T47D (cell line): ENCODE data around the gene KAZN.

ENCODE experiments used
- DNase-seq, 2 experiments: peaks; one replicate each; pipeline versions ENCODE4 v3.0.0 to v3.0.0-alpha.2; 2011 to 2012; ENCODE audit warnings: low read depth in 1 of 2, low spot score in 1 of 2
- JUND ChIP-seq: IDR thresholded peaks from 2 replicates; pipeline ENCODE4 v1.6.1; 2012; ENCODE audit warnings: low read depth
- in situ Hi-C: cut with HindIII; loops from 2 replicates; pipeline ENCODE4 v1.10.0; 2016; ENCODE audit warnings: low sequenced_read_pairs, low pct_unique_long_range_greater_than_20kb

Gene KAZN

DNA sequence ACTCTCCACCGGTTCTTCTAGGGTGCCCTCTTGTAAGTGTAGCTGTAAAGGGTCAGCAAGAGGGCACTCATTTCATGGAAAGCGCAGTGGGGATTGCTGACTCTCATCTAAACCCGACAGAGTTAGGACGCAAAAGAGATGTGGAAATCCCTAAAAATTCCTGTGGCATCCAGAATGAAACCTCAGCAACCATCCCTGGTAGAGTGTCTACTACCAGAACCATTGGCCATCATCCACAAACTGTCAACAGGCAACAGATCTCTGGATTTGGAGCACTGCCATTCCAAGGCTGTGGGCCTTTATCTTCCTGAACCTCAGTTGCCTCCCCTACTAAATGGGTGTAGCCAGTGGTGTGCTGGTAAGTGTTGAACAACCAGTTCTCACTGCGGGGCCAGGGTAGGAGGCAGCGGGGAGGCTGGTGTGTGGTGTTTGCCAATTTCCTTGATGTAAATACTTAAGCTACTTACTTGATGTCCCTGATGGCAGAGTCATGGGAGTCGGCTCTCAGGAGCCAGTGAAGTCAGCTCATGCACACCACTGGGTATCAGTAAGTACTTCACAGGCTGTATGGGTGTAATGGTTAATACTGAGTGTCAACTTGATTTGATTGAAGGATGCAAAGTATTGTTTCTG is 195.8 kb downstream of the KAZN start:
- in situ Hi-C loops = no loop called here
- DNase-seq = no peak
- no peak for TF ChIP-seq JUND

DNA sequence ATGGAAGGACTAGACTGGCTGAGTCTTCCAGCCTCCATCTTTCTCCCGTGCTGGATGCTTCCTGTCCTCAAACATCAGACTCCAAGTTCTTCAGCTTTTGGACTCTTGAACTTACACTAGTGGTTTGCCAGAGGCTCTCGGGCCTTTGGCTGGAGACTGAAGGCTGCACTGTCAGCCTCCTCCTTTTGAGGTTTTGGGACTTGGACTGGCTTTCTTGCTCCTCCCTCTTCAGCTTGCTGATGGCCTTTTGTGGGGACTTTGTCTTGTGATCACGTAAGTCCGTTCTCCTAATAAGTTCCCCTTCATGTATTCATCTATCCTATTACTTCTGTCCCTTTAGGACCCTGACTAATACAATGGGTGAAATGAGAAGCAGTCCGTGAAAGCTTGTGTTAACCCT is 196.4 kb downstream of the KAZN start:
- DNase-seq = no peak
- in situ Hi-C loops = no loop called here
- TF ChIP-seq JUND = no peak

DNA sequence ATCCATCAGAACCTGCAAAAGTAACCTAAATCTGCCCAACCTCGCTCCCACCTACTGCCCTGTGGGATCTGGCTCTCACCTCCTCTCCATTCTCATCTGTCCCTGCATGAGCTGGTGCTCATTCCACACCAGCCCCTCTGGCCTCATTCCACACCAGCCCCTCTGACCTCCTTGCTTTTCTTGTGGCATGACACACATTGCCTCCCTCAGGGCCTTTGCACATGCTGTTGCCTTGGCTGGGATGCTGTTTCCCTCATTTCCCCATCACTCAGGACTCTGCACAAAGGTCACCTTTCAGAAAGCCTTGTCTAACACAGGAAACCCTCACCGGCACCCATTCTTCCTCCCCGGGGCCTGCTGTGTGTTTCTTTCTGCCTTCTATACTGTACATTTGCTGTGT is 197.1 kb downstream of the KAZN start:
- in situ Hi-C loops = no loop called here
- no peak for DNase-seq
- no peak for TF ChIP-seq JUND

DNA sequence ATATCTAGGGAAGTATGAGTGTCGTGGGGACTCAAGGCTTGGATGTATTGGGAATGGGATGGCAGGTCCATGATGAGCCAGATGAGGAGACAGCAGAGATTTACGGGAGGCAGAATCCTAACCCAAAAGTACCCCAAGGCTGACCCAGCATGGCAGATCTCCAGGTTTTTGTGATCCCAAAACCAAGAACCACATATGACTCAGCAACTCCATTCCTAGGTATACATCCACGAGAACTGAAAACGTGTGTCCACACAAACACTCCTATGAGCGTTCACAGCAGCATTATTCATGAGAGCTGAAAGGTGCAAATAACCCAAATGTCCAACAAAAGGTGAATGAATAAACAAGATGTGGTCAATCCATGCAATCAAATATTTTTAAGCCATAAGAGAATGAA is 201.5 kb downstream of the KAZN start:
- DNase-seq = no peak
- TF ChIP-seq JUND = no peak
- in situ Hi-C loops = no loop called here

DNA sequence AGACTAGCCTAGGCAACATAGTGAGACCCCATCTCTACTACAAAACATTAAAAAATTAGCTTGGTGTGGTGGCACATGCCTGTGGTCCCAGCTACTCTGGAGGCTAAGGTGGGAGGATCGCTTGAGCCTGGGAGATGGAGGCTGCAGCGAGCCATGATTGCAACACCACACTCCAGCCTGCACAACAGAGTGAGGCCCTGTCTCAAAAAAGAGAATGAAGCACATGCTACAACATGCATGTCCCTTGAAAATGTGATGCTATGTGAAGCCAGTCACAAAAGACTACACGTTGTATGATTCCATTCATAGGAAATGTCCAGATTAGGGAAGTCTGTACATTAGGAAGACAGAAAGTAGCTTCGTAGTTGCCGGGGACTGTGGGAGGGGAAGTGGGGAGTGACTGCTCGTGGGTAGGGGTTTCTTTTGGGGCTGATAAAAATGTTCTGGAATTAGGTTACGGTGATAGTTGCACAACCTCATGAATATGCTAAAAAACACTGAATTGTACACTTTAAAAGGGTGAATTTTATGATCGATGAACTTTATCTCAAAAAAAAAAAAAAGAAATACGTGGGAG is 202.1 kb downstream of the KAZN start:
- TF ChIP-seq JUND = no peak

DNA sequence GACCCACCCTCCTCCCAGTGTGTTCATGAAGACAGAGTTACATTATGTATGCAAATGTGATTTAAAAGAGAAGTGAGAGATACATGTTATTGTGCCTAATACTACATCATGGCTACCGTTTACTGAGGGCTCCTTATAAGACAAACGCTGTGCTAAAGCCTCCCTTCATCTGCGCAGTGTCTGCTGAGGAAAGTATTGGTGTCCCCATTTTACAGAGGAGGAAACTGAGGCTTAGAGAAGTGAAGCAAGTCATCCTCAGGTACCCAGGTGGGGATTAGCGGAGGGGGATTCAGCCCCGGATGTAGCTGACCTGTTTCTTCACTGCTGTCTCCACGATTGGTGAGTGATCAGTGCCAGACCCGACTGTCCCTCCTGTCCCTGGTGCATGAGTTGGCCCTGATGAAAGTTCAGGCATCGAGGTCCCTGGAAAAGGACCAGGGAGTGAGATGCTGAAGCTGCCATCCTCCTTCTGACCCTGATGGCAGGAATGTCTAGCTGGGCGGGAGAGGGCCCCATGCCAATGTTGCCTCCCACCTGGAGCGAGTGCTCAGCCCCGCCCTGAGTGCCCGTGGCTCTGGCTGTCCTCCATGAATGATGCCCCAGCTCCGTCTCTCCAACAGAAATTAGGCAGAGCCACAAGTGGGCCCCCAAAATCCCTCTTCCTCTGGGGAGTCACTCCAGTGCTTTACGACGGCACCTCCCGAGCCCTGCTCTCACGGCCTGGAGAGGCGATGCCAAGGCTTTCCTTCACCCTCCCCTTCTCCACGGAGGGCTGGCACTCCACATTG is 204.7 kb downstream of the KAZN start:
- TF ChIP-seq JUND = no peak
- in situ Hi-C loops = no loop called here
- DNase-seq = no peak

More for the DNA sequence above, 202.1 kb downstream of the KAZN start:
- in situ Hi-C loops = no loop called here
- DNase-seq = no peak

DNA sequence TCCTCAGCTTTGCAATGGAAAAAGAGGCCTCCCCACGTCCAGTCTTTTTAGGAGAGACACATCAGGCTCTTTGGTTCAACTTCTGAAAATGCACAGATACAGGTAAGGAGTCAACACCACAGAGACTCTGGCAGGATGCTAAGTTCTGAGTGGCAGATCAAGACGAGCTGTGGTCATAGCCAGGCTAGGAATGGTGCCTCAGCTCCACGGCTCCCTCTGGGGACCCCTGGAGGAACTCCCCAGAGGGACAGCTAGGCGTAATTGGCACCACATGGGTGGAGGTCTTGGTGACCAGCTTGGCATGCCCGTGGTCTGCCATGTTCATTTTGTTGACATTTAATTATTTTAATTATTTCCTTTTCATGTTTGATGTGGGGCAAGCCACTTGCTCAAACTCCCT is 206.1 kb downstream of the KAZN start:
- in situ Hi-C loops = no loop called here
- TF ChIP-seq JUND = no peak
- DNase-seq = no peak

DNA sequence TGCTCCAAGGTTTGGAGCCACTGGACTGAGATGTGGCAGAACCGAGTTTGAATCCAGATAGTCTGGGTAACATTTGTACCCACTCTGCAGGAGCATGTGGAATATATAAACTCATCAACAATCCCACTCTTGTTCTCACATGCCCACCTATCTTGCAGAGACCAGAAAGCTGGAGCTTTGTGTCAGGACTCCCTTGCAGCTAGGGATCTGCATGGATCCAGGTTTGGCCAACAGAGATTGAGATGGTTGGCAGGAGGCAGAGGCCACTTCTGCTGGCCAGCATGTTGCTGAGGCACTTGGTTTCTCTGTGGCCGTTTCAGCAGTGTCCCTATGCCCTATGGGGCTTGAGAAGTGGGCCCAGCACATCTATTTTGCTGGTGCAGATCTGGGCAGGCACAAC is 208.3 kb downstream of the KAZN start:
- TF ChIP-seq JUND = no peak
- in situ Hi-C loops = no loop called here
- DNase-seq = no peak

DNA sequence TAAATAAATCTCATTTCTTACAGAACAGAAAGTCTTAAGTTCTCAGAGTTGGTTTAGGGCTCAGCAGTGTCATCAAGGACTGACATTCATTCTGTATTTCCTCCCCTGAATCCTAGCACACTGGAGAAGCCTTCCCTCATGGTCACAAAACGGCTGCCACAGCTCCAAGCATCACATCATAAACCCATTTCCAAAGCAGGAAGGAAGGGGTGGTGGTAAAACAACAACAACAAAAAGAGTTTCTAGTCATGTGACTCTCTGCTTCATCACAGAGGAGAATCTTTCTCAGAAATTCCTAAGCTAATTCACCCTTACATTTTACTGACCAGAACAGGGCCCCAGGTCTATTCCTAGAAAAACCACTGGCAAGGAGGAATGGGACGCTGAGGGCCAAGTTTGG is 210.3 kb downstream of the KAZN start:
- no peak for DNase-seq
- no peak for TF ChIP-seq JUND
- in situ Hi-C loops = no loop called here

DNA sequence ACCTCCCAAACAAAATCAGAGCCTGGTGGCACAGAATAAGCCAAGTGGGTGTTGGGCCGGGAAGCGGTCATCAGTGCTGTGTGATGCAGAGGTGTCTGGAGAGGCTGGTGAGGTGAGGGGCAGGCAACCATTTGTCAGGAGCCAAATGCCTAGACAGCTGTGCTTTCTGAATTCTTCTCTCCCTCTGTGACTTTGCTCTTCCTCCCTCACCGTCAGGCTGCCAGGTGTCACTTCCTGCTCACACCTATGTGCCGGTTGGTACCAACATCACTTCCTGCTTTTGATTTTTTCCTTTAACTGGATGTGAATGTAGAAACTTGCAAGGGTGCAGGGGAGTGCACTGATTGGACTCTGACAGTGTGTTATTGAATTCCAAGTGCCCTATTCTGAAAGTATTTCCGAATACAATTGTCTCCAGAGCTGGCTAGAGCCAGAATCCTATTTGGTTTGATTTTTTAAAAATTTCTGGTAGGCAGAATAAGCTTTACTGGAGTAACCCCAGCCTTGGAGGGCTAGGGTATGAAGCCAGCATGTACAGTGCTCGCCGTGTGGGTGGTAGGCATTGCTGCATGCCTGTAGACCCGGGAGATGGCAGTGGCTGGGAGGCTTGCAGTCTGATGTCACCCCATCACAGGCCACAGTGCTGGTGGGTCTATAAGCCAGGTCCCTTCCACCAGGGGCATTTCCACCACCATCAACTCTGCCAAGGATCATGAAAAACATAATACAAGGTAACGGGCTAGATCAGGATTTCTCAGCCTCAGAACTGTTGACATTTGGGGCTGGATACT is 210.9 kb downstream of the KAZN start:
- TF ChIP-seq JUND = no peak
- in situ Hi-C loops = no loop called here
- no peak for DNase-seq

DNA sequence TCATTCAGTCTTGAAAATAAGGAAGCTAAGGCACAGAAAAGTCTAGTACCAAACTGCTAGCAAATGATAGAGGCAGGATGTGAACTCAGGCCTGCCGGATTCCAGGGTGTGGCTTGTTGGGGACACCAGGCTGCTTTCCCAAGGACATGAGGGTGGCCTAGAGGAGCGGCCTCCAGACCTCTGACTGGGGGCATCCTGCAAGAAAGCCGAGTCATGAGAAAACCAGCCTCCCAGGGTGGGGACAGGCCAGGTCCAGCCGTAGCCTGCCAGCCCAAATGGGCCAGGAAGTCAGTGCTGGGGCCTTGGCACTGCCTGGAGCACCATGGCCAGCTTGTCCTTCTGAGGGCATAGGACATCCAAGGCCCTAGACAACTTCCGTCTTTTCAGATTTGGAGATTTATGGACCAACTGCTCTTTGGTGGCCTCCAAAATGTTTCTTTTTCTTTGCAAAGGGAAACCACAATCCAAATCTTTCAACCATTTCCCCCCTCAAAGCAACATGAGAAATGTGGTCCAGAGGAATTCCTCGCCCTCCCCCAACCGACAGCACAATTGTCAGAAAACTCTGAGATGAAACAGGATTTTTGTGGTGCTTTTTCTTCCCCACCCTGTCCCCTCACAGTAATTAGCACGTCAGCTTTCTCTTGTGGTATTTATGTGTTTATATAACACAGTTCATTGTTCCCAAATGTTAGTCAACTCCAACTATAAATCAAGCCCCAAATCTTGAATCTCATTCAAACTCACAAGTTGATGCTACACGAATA is 212.3 kb downstream of the KAZN start:
- no peak for TF ChIP-seq JUND
- in situ Hi-C loops = no loop called here
- no peak for DNase-seq

DNA sequence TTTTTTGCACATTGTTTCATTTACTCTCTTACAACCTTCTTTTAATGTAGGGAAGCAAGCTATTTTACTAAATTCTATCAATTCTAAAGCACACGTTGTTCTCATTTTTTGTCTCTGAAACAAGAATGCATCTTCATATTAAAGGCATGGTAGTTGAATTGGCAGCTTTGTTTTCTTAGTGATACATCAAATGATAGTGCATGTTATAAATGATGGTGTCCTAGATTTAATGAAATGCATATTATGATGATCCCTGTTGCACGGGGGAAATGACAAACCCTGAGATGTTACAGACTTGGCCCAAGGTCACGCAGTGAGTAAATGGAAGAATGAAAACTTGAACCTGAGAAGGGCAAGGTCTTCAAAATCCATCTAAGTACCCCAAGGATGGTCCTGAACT is 213.1 kb downstream of the KAZN start:
- DNase-seq = no peak
- no peak for TF ChIP-seq JUND
- in situ Hi-C loops = no loop called here
